ENCODE results near the gene OXCT2. TPM values are rescaled to one million over a fixed set of nuclear protein-coding genes. Genes with fewer than 3 reads are reported as not detected.

Gene OXCT2
- total RNA-seq, 1 donor from 2014 or later = 2.1 TPM

- Mint-ChIP-seq H3K27me3 (ENCODE audit: insufficient read depth, low read depth) (peaks cover 6% of the 10 kb centered on the region), H3K9me3 (no peaks in the 10 kb centered on the region), H3K27ac (no peak overlapping the region), H3K4me1 (peaks cover 5% of the 10 kb centered on the region), H3K4me3 (no peak overlapping the region), H3K36me3 (peaks cover 11% of the 10 kb centered on the region)
- Histone ChIP-seq H3K36me3 (no peaks in the 10 kb centered on the region), H3F3A (ENCODE audit: low read depth) (no peaks in the 10 kb centered on the region), H4K20me1 (ENCODE audit: low read depth) (no peaks in the 10 kb centered on the region), H3K4me3 (no peak overlapping the region), H3K9ac (no peak overlapping the region), H2AFZ (replicated peaks) (no peak overlapping the region), H3K4me1 (no peaks in the 10 kb centered on the region), H3K27ac (no peak overlapping the region), H3K27me3 (no peaks in the 10 kb centered on the region), H3K9me3 (ENCODE audit: low read depth) (no peaks in the 10 kb centered on the region), H3K79me2 (ENCODE audit: low read depth) (no peaks in the 10 kb centered on the region), H3K4me2 (no peak overlapping the region)
- TF ChIP-seq CTCF (IDR thresholded peaks at IDR 0.05) (no peak), EZH2phosphoT487 (IDR thresholded peaks at IDR 0.05) (no peak), EZH2 (IDR thresholded peaks at IDR 0.05) (no peak)
- DNase-seq (ENCODE audit: low spot score) = no peak
Measured at GRCh38 chr1:39762550-39763540, 8.3 kb downstream of the OXCT2 start.

GRCh38 chr1:39761557-39762260 lies 9.4 kb downstream of the OXCT2 start:
- H3K4me1 Mint-ChIP-seq = peaks cover 5% of the 10 kb centered on the region
- Histone ChIP-seq H3F3A (ENCODE audit: low read depth) (no peaks in the 10 kb centered on the region), H3K27ac (no peak overlapping the region), H4K20me1 (ENCODE audit: low read depth) (no peaks in the 10 kb centered on the region), H2AFZ (replicated peaks) (no peak overlapping the region), H3K4me1 (no peaks in the 10 kb centered on the region), H3K9ac (no peak overlapping the region), H3K79me2 (ENCODE audit: low read depth) (no peaks in the 10 kb centered on the region), H3K4me3 (no peak overlapping the region), H3K9me3 (ENCODE audit: low read depth) (no peaks in the 10 kb centered on the region), H3K4me2 (no peak overlapping the region), H3K27me3 (no peaks in the 10 kb centered on the region), H3K36me3 (no peaks in the 10 kb centered on the region)
- peaks cover 19% of the 10 kb centered on the region for H3K36me3 Mint-ChIP-seq
- no peak overlapping the region for H3K27ac Mint-ChIP-seq
- peaks cover 10% of the 10 kb centered on the region for H3K27me3 Mint-ChIP-seq (ENCODE audit: insufficient read depth, low read depth)
- no peaks in the 10 kb centered on the region for H3K9me3 Mint-ChIP-seq
- TF ChIP-seq CTCF (IDR thresholded peaks at IDR 0.05) = no peak
- TF ChIP-seq EZH2 (IDR thresholded peaks at IDR 0.05) = no peak
- TF ChIP-seq EZH2phosphoT487 (IDR thresholded peaks at IDR 0.05) = no peak
- DNase-seq (ENCODE audit: low spot score) = no peak
- no peak overlapping the region for H3K4me3 Mint-ChIP-seq

- Histone ChIP-seq H3K4me3 (no peak overlapping the region), H3K27me3 (no peaks in the 10 kb centered on the region), H3K4me1 (no peaks in the 10 kb centered on the region), H3K4me2 (no peak overlapping the region), H3K79me2 (ENCODE audit: low read depth) (no peaks in the 10 kb centered on the region), H3F3A (ENCODE audit: low read depth) (no peaks in the 10 kb centered on the region), H2AFZ (replicated peaks) (no peak overlapping the region), H3K9ac (no peak overlapping the region), H3K27ac (no peak overlapping the region), H3K36me3 (no peaks in the 10 kb centered on the region), H4K20me1 (ENCODE audit: low read depth) (no peaks in the 10 kb centered on the region), H3K9me3 (ENCODE audit: low read depth) (no peaks in the 10 kb centered on the region)
- Mint-ChIP-seq H3K9me3 (no peaks in the 10 kb centered on the region), H3K27me3 (ENCODE audit: insufficient read depth, low read depth) (peaks cover 10% of the 10 kb centered on the region), H3K4me1 (peaks cover 3% of the 10 kb centered on the region), H3K4me3 (no peak overlapping the region), H3K27ac (no peak overlapping the region), H3K36me3 (peaks cover 22% of the 10 kb centered on the region)
- no peak for TF ChIP-seq CTCF (IDR thresholded peaks at IDR 0.05)
- DNase-seq (ENCODE audit: low spot score) = no peak
Measured at GRCh38 chr1:39761016-39761415, 10.1 kb downstream of the OXCT2 start.

All from neural progenitor cell (in vitro differentiated cells).